HG02973 (cell line): Measurements from ENCODE around the gene POLDIP2.
"Not testable (repeated sequence)": the region's sequence is repeated elsewhere in the genome, so short reads cannot be mapped to it uniquely, and the experiment has no call there.

ENCODE experiments used
- ATAC-seq: cut with Tn5 transposase; IDR thresholded peaks from one replicate; pipeline ENCODE4 v1.9.1; 2021; ENCODE audit warnings: moderate library complexity; ENCODE audit not compliant: unreplicated experiment

Gene POLDIP2

GRCh38 chr17:28366605-28367004, 9.3 kb upstream of the POLDIP2 start:
- ATAC-seq, result no peak

GRCh38 chr17:28365487-28365886, 8.2 kb upstream of the POLDIP2 start:
- no peak for ATAC-seq

GRCh38 chr17:28364665-28365363, 7.5 kb upstream of the POLDIP2 start, which contains the start of gene SEBOX:
Gene SEBOX, minus strand, starts transcription at chr17:28365199. Its CDS starts 48 bp downstream, at chr17:28365151.
- no peak for ATAC-seq

GRCh38 chr17:28363776-28364650, 6.7 kb upstream of the POLDIP2 start:
- ATAC-seq, result no peak

GRCh38 chr17:28363186-28363585, 5.9 kb upstream of the POLDIP2 start:
- ATAC-seq, result no peak

GRCh38 chr17:28357901-28358197, 522 bp upstream of the POLDIP2 start:
- ATAC-seq, result no peak

- no peak for ATAC-seq
Observed at GRCh38 chr17:28350271-28350670, 7.1 kb downstream of the POLDIP2 start.

GRCh38 chr17:28348979-28349378, 8.3 kb downstream of the POLDIP2 start:
- no peak for ATAC-seq

GRCh38 chr17:28347261-28347891, 10.0 kb downstream of the POLDIP2 start:
- ATAC-seq, result no peak

GRCh38 chr17:28346746-28347246, 10.5 kb downstream of the POLDIP2 start:
- ATAC-seq, result no peak

GRCh38 chr17:28346199-28346580, 11.1 kb downstream of the POLDIP2 start:
- ATAC-seq, result no peak

GRCh38 chr17:28345419-28346198, 11.7 kb downstream of the POLDIP2 start:
- ATAC-seq, result no peak

GRCh38 chr17:28344435-28344901, 12.9 kb downstream of the POLDIP2 start:
- ATAC-seq, result no peak

GRCh38 chr17:28344011-28344410, 13.3 kb downstream of the POLDIP2 start:
- ATAC-seq, result no peak

- no peak for ATAC-seq
Observed at GRCh38 chr17:28343491-28343932, 13.8 kb downstream of the POLDIP2 start.

GRCh38 chr17:28342313-28342712, 15.0 kb downstream of the POLDIP2 start:
- no peak for ATAC-seq

GRCh38 chr17:28341516-28341915, 15.8 kb downstream of the POLDIP2 start:
- no peak for ATAC-seq

GRCh38 chr17:28340374-28340773, 17.0 kb downstream of the POLDIP2 start:
- no peak for ATAC-seq

GRCh38 chr17:28339431-28339830, 17.9 kb downstream of the POLDIP2 start:
- no peak for ATAC-seq

- not testable (repeated sequence) for ATAC-seq
Observed at GRCh38 chr17:28338769-28339212, 18.5 kb downstream of the POLDIP2 start.
